Measurements from ENCODE around the gene SLC35C1. TPM values are rescaled to one million over a fixed set of nuclear protein-coding genes. Genes with fewer than 3 reads are reported as not detected.

Gene SLC35C1
- total and polyA plus RNA-seq, 2 donors (not counting 3 experiments of a cell fraction or from before 2014, with no cell fraction given) = 8.5 to 19.8 TPM

GRCh38 chr11:45756384-45757010 lies 48.5 kb upstream of the SLC35C1 start:
- H3K9me3 ChIP-seq (replicated peaks; ENCODE audit: control insufficient read depth, insufficient read depth, low read length) = no peaks in the 10 kb centered on the region
- no peaks in the 10 kb centered on the region for H3K36me3 ChIP-seq (ENCODE audit: control insufficient read depth in 2 of 2, extremely low read depth in 1 of 2, insufficient read depth in 2 of 2, low read length in 2 of 2)
- no peak for FAIRE-seq
- H3K9ac ChIP-seq (replicated peaks; ENCODE audit: extremely low read depth, insufficient read depth, low read length) = no peak overlapping the region
- H3K9me1 ChIP-seq (replicated peaks; ENCODE audit: control insufficient read depth, extremely low read depth, insufficient read depth, low read length) = no peaks in the 10 kb centered on the region
- no peak overlapping the region for H3K4me3 ChIP-seq (replicated peaks in 1 of 3; ENCODE audit: insufficient read depth in 1 of 3, low read depth in 1 of 3, low read length in 3 of 3)
- H3K79me2 ChIP-seq (ENCODE audit: control insufficient read depth, insufficient read depth, low read length) = no peaks in the 10 kb centered on the region
- CTCF ChIA-PET = interaction anchor here (3.1 kb wide), 1 partner anchor 15 kb away, joined by 24 read pairs; no protein-coding TSS in a partner anchor
- no peak overlapping the region for H3K4me2 ChIP-seq (ENCODE audit: insufficient read depth, low read length)
- dilution Hi-C loops (cut with MboI; ENCODE audit: extremely low pct_ligation_motif_present, low sequenced_read_pairs) (no loop called here), intact Hi-C loops (cut with micrococcal nuclease) (no loop called here)
- no peak for DNase-seq (ENCODE audit: low read depth, low spot score)
- POLR2A ChIA-PET = no interaction called here
- H2AFZ ChIP-seq (ENCODE audit: low read depth, low read length) = no peak overlapping the region
- H4K20me1 ChIP-seq (replicated peaks; ENCODE audit: control insufficient read depth, extremely low read depth, insufficient read depth, low read length) = no peaks in the 10 kb centered on the region
- no peaks in the 10 kb centered on the region for H3K4me1 ChIP-seq (ENCODE audit: control insufficient read depth, extremely low read depth, insufficient read depth, low read length)
- no TSS peak for BruUV-seq (replicated peaks)
- peaks cover 4 to 7% of the 10 kb centered on the region in 2 experiments for H3K27me3 ChIP-seq (ENCODE audit: control insufficient read depth in 2 of 2, insufficient read depth in 2 of 2, low read length in 2 of 2)
- no peak overlapping the region for H3K27ac ChIP-seq (ENCODE audit: insufficient read depth, low read depth, low read length)
- TF ChIP-seq EZH2 (IDR thresholded peaks at IDR 0.05; ENCODE audit: borderline replicate concordance, low read depth, low read length, severe bottlenecking) (no peak), JUN (IDR thresholded peaks at IDR 0.05; ENCODE audit: borderline replicate concordance, insufficient read depth, insufficient read length, low read depth) (no peak)

- H3K4me1 ChIP-seq (ENCODE audit: control insufficient read depth, extremely low read depth, insufficient read depth, low read length) = no peaks in the 10 kb centered on the region
- no peaks in the 10 kb centered on the region for H3K9me1 ChIP-seq (replicated peaks; ENCODE audit: control insufficient read depth, extremely low read depth, insufficient read depth, low read length)
- DNase-seq (ENCODE audit: low read depth, low spot score) = no peak
- ChIA-PET POLR2A (no interaction called here), CTCF (interaction anchor here (6.5 kb wide), 1 partner anchor 14 kb away, joined by 44 read pairs; no protein-coding TSS in a partner anchor)
- dilution Hi-C loops (cut with MboI; ENCODE audit: extremely low pct_ligation_motif_present, low sequenced_read_pairs) (no loop called here), intact Hi-C loops (cut with micrococcal nuclease) (no loop called here)
- BruUV-seq (replicated peaks) = no TSS peak
- no peak overlapping the region for H3K4me3 ChIP-seq (replicated peaks in 1 of 3; ENCODE audit: insufficient read depth in 1 of 3, low read depth in 1 of 3, low read length in 3 of 3)
- no peak overlapping the region for H2AFZ ChIP-seq (ENCODE audit: low read depth, low read length)
- H3K27me3 ChIP-seq (ENCODE audit: control insufficient read depth in 2 of 2, insufficient read depth in 2 of 2, low read length in 2 of 2) = peaks cover 4 to 7% of the 10 kb centered on the region in 2 experiments
- TF ChIP-seq JUN (IDR thresholded peaks at IDR 0.05; ENCODE audit: borderline replicate concordance, insufficient read depth, insufficient read length, low read depth) (no peak), CTCF (IDR thresholded peaks at IDR 0.05; ENCODE audit: extremely low read depth in 1 of 2, insufficient read depth in 1 of 2, low read depth in 1 of 2, low read length in 2 of 2) (no peak), MAX (IDR thresholded peaks at IDR 0.05; ENCODE audit: insufficient read depth, insufficient read length) (no peak), MYC (IDR thresholded peaks at IDR 0.05; ENCODE audit: low read depth, low read length) (no peak), FOS (IDR thresholded peaks at IDR 0.05; ENCODE audit: borderline replicate concordance, insufficient read depth, low read length) (no peak), GATA2 (IDR thresholded peaks at IDR 0.05; ENCODE audit: insufficient read depth, insufficient read length, low read depth, low read length) (no peak), POLR2AphosphoS5 (IDR thresholded peaks at IDR 0.05; ENCODE audit: insufficient read depth, low read depth, low read length) (no peak), POLR2A (IDR thresholded peaks at IDR 0.05; ENCODE audit: low read depth, low read length) (no peak)
- H3K9me3 ChIP-seq (replicated peaks; ENCODE audit: control insufficient read depth, insufficient read depth, low read length) = no peaks in the 10 kb centered on the region
- no peak overlapping the region for H3K27ac ChIP-seq (ENCODE audit: insufficient read depth, low read depth, low read length)
- H4K20me1 ChIP-seq (replicated peaks; ENCODE audit: control insufficient read depth, extremely low read depth, insufficient read depth, low read length) = no peaks in the 10 kb centered on the region
- H3K9ac ChIP-seq (replicated peaks; ENCODE audit: extremely low read depth, insufficient read depth, low read length) = no peak overlapping the region
- no peak overlapping the region for H3K4me2 ChIP-seq (ENCODE audit: insufficient read depth, low read length)
- H3K79me2 ChIP-seq (ENCODE audit: control insufficient read depth, insufficient read depth, low read length) = no peaks in the 10 kb centered on the region
- no peak for FAIRE-seq
- H3K36me3 ChIP-seq (ENCODE audit: control insufficient read depth in 2 of 2, extremely low read depth in 1 of 2, insufficient read depth in 2 of 2, low read length in 2 of 2) = no peaks in the 10 kb centered on the region
These were observed 47.3 kb upstream of the SLC35C1 start for GRCh38 chr11:45757672-45758071.
